Calu3 (cell line): ENCODE results near the gene ANKMY1. TPM values are rescaled to one million over a fixed set of nuclear protein-coding genes. Genes with fewer than 3 reads are reported as not detected.

Experiments
- BruUV-seq: library from RNA; stranded (reverse); fragments of 400-500 nt; replicated peaks from 2 replicates; lab custom pipeline; 2021; lab: Mats Ljungman, UMichigan
- CTCF ChIA-PET: fragments of 300-600 bp; sonication (Branson Sonifier 250); formaldehyde crosslinking; loops from one replicate; lab custom pipeline; 2022; ENCODE audit warnings: antibody characterized with exemption; lab: Charles Lee
- DNase-seq: peaks from one replicate; pipeline ENCODE4 v3.0.0; 2022
- H3K27ac Mint-ChIP-seq: one replicate; pipeline ENCODE4 v1.8.0; 2022; ENCODE audit warnings: mixed read lengths; ENCODE audit not compliant: unreplicated experiment
- H3K27me3 Mint-ChIP-seq: one replicate; pipeline ENCODE4 v1.8.0; 2022; ENCODE audit warnings: mixed read lengths; ENCODE audit not compliant: unreplicated experiment
- H3K36me3 Mint-ChIP-seq: one replicate; pipeline ENCODE4 v1.8.0; 2022; ENCODE audit warnings: mild to moderate bottlenecking, moderate library complexity, mixed read lengths; ENCODE audit not compliant: insufficient read depth, unreplicated experiment
- H3K4me1 Mint-ChIP-seq: one replicate; pipeline ENCODE4 v1.8.0; 2022; ENCODE audit warnings: mild to moderate bottlenecking, low read depth, mixed read lengths; ENCODE audit not compliant: unreplicated experiment
- H3K4me3 Mint-ChIP-seq: one replicate; pipeline ENCODE4 v1.8.0; 2022; ENCODE audit warnings: mild to moderate bottlenecking, low read depth, moderate library complexity, mixed read lengths; ENCODE audit not compliant: unreplicated experiment
- H3K9me3 Mint-ChIP-seq: one replicate; pipeline ENCODE4 v1.8.0; 2022; ENCODE audit warnings: low read depth, mixed read lengths; ENCODE audit not compliant: unreplicated experiment
- intact Hi-C: fragments of 100-400 bp; cut with micrococcal nuclease; formaldehyde crosslinking; loops from one replicate; pipeline ENCODE4 v1.10.0; 2022; ENCODE audit not compliant: unreplicated experiment
- total RNA-seq: library from RNA; stranded (reverse); gene quantifications from 2 replicates; pipeline ENCODE4 v1.2.3, GENCODE V29; 2022
- TF ChIP-seq, protein P1 (sequence below): fragments of 200-600 bp; IDR thresholded peaks from one replicate; pipeline ENCODE4 v1.8.0; 2022; ENCODE audit warnings: antibody characterized with exemption; ENCODE audit not compliant: unreplicated experiment

ANKMY1 gene
- total RNA-seq, 1 experiment from 2014 or later, result 38.2 TPM

DNA sequence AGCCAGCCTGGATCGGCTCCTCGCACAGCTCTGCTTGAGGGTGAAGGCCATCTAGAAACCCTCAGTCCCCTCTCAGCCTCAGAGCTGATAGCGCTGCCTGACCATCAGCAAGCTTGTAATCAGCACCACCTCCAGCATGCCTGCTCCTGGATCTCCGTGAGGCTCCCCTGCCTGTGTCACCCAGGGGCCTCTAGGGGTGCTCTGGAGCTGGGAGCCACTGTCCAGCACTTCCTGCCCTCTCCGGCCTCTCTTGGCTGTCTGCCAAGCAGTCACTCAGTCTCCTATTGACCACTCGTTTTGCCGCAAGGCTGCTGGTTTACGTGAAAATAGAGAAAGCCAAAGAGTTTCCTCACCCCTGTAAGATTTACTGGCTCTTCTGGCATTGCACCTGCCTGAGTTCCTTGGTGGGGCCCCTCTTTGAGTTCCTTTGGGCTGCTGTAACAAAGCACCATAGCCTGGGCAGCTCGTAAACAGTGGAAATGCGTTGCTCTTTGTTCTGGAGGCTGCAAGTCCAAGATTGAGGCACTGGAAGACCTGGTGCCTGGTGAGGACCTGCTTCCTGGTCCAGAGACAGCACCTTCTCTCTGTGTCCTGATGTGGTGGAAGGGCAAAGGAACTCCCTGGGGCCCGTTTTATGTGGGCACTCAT is 46.6 kb upstream of the ANKMY1 start:
- CTCF ChIA-PET, result interaction anchor here (0.7 to 3.0 kb wide), 7 partner anchors 17 to 135 kb away, joined by 3 to 10 read pairs (median 5); partner anchors contain the start of gene CAPN10
- Mint-ChIP-seq H3K27me3 (no peaks in the 10 kb centered on the region), H3K36me3 (peaks cover 28% of the 10 kb centered on the region), H3K9me3 (no peaks in the 10 kb centered on the region), H3K27ac (peak overlapping the region; percentile 75), H3K4me1 (peaks cover 45% of the 10 kb centered on the region), H3K4me3 (peak overlapping the region; percentile 70)
- DNase-seq, result peak; percentile 94
- intact Hi-C loops, result loop anchor here (10.0 kb wide), 1 partner anchor 100 kb away; no protein-coding TSS in a partner anchor
- TF ChIP-seq, protein P1, sequence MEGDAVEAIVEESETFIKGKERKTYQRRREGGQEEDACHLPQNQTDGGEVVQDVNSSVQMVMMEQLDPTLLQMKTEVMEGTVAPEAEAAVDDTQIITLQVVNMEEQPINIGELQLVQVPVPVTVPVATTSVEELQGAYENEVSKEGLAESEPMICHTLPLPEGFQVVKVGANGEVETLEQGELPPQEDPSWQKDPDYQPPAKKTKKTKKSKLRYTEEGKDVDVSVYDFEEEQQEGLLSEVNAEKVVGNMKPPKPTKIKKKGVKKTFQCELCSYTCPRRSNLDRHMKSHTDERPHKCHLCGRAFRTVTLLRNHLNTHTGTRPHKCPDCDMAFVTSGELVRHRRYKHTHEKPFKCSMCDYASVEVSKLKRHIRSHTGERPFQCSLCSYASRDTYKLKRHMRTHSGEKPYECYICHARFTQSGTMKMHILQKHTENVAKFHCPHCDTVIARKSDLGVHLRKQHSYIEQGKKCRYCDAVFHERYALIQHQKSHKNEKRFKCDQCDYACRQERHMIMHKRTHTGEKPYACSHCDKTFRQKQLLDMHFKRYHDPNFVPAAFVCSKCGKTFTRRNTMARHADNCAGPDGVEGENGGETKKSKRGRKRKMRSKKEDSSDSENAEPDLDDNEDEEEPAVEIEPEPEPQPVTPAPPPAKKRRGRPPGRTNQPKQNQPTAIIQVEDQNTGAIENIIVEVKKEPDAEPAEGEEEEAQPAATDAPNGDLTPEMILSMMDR, result peak; percentile 80
- BruUV-seq, result no TSS peak

DNA sequence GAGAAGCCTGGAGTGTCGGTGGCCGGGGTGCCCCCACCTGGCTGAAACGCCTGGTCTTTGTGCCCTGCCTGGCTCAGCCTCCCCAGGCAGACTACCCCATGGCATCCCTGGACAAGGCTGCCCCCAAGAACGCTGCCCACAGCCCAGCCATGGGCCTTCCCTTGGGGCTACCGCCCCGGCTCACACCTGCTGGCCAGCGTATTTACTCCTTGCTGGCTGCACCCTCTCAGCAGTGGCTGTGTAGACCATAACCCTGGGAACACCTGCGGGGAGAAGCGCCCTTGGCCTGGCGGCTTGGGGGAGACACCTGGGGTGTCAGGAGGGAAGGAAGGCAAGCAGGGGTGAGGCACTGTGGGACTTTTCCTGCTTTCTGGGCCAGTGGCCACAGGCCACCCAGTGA is 46.1 kb upstream of the ANKMY1 start:
- TF ChIP-seq, protein P1, result no peak
- intact Hi-C loops, result loop anchor here (10.0 kb wide), 1 partner anchor 101 kb away; no protein-coding TSS in a partner anchor
- H3K27ac Mint-ChIP-seq, result no peak overlapping the region
- H3K9me3 Mint-ChIP-seq, result no peaks in the 10 kb centered on the region
- no peak for DNase-seq
- no peak overlapping the region for H3K4me3 Mint-ChIP-seq
- peaks cover 39% of the 10 kb centered on the region for H3K4me1 Mint-ChIP-seq
- no TSS peak for BruUV-seq
- CTCF ChIA-PET, result interaction anchor here (0.7 to 3.0 kb wide), 6 partner anchors 16 to 136 kb away, joined by 3 to 10 read pairs (median 6); partner anchors contain the start of gene CAPN10
- no peaks in the 10 kb centered on the region for H3K27me3 Mint-ChIP-seq
- H3K36me3 Mint-ChIP-seq, result peaks cover 28% of the 10 kb centered on the region

DNA sequence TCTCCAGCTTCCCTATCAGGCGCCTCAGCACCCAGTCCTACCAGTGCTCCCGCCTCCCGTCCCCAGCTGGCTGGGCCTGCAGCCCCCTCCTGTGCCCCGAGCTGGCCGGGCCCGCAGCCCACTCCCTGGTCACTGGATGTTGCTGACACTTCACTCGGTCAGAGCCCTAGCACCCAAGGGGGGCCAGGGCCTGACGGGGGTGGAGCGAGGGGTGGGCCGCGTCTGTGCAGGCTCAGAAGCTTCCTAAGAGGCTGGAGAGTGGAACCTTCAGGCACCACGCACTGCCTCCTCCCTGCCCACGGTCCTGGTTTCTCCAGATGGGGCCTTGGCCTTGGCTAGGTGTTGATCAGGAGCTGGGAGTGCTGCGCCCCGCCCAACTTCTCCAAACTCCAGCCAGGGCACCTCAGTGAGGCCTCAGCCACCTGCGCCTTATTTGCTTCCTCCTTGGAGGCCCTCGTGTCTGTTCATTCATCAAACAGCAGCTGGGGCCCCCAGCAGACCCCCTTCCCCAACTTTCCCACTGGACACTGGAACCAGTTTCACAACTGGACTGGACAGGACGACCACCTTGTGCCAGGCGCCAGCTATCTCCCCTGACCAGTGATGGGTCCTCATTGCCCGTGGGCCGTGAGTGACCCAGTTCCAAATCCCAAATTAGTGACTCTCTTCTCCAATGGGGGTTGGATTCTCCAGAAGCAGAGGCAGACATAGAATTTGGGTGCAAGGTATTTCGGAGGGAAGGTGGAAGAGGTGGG is 45.5 kb upstream of the ANKMY1 start:
- Mint-ChIP-seq H3K36me3 (peaks cover 33% of the 10 kb centered on the region), H3K27ac (no peak overlapping the region), H3K27me3 (no peaks in the 10 kb centered on the region), H3K4me3 (no peak overlapping the region), H3K4me1 (peaks cover 34% of the 10 kb centered on the region), H3K9me3 (no peaks in the 10 kb centered on the region)
- no TSS peak for BruUV-seq
- no peak for DNase-seq
- CTCF ChIA-PET, result interaction anchor here (1.3 to 3.0 kb wide), 3 partner anchors 17 to 136 kb away, joined by 3 to 10 read pairs (median 10); partner anchors contain the start of gene CAPN10
- TF ChIP-seq, protein P1, result no peak
- intact Hi-C loops, result loop anchor here (10.0 kb wide), 1 partner anchor 102 kb away; no protein-coding TSS in a partner anchor

DNA sequence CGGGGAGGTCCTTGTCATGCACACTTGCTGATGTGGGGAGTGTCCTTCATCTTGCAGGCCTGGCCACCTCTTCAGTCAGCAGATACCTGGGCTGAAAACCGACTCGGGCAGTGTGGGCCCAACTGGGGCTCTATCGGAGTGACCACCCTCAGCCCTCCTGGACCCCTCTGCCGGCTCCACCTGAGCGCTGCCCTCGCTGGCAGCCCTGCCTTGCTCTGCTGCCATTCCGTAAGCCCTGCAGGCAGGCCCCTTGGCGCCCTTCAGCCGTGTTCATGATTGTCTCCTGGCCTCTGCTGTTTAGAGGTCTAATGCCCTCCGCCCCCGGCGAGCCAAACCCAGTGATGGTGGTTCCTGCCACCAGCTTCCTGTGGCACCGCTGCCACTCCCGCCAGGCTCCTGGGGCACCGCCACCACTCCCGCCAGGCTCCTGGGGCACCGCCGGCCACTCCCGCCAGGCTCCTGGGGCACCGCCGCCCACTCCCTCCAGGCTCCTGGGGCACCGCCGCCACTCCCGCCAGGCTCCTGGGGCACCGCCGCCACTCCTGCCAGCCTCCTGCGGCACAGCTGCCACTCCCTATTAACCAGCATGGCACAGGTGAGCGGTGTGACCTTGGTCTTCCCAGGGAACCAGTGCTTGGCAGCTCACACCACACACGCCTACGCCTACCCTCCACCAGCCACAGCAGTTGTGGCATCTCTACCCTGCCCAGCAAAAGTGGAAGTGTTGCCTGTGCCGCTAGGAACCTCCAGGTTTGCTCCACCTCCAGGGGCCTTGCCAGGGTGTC is 44.7 kb upstream of the ANKMY1 start:
- intact Hi-C loops, result loop anchor here (10.0 kb wide), 1 partner anchor 102 kb away; no protein-coding TSS in a partner anchor
- no TSS peak for BruUV-seq

More for the DNA sequence above, 44.7 kb upstream of the ANKMY1 start:
- TF ChIP-seq, protein P1, result no peak
- peaks cover 26% of the 10 kb centered on the region for H3K4me1 Mint-ChIP-seq
- no peaks in the 10 kb centered on the region for H3K9me3 Mint-ChIP-seq
- CTCF ChIA-PET, result interaction anchor here (0.7 kb wide), 1 partner anchor 410 kb away, joined by 5 read pairs; no protein-coding TSS in a partner anchor
- no peak for DNase-seq
- no peak overlapping the region for H3K27ac Mint-ChIP-seq
- H3K27me3 Mint-ChIP-seq, result no peaks in the 10 kb centered on the region
- peaks cover 33% of the 10 kb centered on the region for H3K36me3 Mint-ChIP-seq
- H3K4me3 Mint-ChIP-seq, result no peak overlapping the region
